ENCODE results near the gene STK17A.
"Not testable (repeated sequence)": the region's sequence is repeated elsewhere in the genome, so short reads cannot be mapped to it uniquely, and the experiment has no call there.

STK17A gene

DNA sequence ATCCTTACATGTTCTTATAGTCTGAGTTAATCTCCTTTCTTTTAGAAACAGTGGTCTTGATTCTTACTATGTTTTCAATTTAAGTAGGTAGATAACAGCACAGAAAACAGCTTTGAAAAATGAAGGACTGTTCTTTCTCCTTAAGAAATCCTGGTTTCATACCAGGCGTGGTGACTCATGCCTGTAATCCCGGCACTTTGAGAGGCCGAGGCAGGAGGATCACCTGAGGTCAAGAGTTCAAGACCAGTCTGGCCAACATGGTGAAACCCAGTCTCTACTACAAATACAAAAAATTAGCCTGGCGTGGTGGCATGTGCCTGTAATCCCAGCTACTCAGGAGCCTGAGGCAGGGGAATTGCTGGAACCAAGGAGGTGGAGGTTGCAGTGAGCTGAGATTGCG is 13.5 kb downstream of the STK17A start:
- not testable (repeated sequence) for DNase-seq (ENCODE audit: low spot score)

DNA sequence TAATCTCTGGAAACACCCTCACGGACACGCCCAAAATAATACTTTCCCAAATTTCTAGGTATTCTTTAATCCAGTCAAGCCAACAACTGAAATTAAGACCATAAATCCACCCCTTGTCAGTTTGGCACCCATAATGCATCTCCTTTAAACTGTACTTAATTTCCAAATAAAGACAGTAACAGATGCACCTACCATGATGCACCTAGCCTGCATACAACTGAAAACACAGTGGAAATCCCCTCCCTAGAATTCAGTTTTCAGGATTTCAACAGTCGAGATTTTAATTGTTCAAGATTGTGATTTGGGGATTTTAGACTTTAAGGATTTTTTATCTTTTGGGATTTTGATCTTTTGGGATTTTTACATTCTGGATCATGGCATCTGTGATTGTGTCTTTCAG is 17.1 kb downstream of the STK17A start:
- DNase-seq (ENCODE audit: low spot score) = no peak

DNA sequence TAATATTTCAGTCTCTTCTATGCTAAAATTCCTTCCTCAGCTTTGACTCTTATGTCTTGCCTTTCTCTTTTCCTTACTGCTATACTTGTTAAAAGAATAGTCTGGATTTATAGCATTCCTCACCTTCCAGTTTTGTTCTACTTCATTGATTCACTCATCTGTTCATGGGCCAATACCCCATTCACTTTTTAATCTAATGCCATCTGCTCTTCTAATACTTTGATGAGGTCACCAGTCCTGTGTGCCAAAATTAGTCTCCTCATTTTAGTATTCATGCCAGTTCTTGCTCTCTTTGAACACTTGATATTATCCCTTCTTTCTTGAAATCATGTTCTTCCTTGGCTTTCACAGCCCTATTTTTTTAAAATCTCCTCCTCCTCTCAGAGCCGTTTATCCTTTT is 19.3 kb downstream of the STK17A start:
- DNase-seq (ENCODE audit: low spot score) = no peak

DNA sequence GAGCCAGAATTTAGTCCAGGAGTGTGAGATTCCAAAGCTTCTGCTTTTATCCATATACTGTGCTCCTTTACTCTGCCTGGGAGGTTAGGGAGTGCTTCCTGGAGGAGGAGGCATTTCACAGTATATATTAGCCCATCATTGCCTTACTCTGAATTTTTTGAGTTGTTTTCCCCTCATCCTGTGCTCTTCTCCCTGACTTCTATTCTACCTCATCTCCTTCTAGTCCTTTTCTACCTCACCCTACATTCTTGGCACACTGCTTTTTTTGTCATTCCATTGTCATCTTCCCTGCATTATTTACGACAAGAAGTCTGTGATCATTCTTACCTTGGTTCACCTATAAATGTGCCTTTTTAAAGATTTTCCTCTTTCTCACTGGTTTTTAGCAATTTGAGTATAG is 21.3 kb downstream of the STK17A start:
- DNase-seq (ENCODE audit: low spot score) = no peak

DNA sequence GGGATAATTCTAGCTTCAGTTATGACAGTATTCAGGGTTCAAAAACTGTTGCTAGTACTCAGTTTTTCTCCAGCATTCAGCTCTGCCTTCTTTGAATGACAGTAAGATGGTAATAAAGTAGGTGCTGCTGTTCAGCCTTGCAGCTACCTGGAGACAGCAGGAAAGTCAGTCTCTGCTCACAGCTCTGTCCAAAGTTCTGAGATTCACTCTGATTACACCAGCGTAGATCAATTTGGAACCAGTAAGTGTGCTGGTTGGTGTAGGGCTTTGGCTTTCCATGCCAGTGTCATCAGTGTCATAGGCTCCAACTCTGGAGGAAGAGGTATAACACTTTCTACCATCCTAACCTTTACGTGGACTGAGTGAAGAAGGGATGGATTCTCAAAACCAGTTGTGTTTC is 26.2 kb downstream of the STK17A start:
- DNase-seq (ENCODE audit: low spot score) = no peak

DNA sequence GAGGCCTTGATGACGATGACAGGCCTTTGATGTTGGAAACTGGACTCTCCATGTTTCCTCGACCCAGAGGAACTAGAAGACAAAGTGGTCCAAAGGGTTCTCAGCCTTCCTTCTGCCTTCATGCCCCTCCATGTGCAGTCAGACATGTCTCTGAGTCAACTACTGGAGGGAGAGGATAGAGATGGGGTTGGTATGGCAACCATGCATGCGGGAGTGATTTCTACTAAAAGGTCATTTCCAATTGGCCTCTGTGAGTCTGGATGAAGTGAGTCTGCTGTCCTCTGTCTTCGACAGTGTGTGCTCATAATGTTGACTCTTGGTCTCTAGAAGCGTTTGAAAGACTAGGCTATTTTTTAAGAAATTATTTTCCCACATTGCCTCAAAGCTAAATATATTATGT is 29.2 kb downstream of the STK17A start:
- DNase-seq (ENCODE audit: low spot score) = no peak

DNA sequence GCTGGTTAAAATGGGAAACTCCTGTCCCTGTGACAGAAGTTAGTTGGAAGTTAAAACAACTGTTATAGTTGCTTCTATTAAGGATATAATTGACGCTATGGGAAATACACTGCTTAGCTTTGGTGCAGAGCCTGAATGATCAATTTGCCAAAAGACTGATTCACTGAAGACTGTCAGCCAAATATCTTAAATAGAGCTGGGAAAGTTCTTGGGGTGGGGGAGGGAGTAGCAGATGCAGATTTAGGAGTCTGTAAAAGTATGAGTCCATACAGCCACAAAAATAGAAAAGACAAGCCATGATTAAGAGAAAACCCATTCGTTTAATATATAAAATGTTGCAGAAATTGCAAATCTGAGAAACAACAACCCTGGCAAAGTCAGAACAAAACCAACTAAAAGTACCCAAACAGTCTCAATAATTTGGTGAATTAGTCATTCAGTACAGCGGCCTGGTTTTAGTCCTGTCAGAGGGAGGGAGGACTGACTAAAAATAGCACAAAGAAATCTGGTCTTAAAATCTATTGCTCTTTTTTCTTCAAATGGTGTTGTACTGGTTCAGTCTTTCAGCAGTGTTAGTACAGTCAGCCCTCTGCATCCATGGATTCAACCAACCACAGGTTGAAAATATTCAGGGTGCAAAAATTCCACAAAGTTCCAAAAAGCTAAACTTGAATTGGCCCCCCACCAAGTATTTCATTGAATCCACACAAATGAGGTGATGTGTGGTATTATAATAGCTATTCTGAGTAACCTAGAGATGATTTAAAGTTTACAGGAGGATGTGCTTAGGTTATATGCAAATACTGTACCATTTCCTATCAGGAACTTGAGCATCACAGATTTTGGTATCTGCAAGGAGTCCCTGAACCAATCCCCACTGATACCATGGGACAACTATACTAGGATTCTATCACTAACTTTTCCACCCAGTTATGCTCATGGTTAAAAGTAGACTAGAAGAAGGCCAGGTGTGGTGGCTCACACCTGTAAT is 30.0 kb downstream of the STK17A start:
- peak; percentile 77 for DNase-seq (ENCODE audit: low spot score)

DNA sequence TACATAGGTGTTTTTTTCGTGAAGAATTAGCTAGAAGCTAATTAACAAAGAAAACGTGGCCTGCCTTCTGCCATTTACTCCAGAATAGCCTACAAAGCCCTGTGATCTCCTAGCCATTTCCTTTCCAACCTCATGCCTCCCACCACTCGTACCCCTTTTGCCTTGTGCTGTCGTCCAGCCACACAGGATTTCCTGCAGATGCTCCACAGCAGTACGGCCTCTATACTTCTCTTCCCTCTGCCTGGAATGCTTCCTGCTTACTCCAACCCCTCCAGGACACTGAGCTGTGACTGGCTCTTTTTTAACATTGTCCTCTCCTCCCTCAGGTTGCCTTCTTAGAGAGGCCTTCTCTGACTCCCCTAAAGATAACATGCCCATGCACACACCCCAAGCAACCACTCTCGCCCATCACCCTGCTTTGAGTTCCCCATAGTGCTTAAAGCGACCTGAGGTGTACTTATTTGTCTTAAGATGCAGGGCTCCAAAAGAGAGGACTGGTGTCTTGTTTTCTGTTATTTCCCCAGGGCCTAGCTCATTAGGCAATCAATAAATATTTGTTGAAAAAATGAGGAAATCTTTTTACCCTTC is 32.7 kb downstream of the STK17A start:
- DNase-seq (ENCODE audit: low spot score) = no peak

DNA sequence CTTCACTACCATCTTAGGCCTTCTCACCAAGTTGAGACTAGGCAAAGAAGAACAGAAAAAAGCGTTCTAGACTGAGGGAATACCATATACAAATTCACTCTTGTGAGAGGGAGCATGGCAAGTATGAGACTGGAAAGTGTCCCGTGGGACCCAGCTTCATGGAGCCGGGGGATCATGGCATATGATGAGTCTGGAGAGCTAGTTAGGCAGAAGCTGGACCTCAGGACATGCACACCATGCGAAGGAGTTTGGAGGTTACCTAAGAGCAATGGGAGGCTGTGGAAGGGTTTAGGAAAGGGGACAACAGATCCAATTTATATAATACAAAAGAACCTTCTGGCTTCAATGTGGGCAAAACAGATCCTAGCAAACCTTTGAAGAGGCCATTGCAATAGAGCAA is 34.1 kb downstream of the STK17A start:
- no peak for DNase-seq (ENCODE audit: low spot score)

DNA sequence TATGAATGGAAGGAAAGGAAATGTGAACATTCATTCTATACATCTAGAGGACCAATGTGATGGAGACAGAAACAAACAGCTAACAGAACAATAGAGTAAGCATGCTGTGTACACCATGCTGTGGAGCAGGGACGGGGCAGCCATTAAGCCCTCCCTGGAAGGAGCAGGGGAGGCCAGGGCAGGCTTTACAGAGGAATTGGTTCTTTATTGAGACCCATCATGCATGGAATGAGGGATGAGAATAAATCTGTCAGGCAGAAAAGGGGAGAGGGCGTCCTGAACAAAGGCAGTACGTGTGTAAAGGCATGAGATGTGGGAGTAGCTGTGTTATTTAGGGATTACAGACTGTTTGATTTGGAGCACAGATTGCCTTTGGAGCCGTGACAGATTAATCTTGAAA is 35.2 kb downstream of the STK17A start:
- no peak for DNase-seq (ENCODE audit: low spot score)

DNA sequence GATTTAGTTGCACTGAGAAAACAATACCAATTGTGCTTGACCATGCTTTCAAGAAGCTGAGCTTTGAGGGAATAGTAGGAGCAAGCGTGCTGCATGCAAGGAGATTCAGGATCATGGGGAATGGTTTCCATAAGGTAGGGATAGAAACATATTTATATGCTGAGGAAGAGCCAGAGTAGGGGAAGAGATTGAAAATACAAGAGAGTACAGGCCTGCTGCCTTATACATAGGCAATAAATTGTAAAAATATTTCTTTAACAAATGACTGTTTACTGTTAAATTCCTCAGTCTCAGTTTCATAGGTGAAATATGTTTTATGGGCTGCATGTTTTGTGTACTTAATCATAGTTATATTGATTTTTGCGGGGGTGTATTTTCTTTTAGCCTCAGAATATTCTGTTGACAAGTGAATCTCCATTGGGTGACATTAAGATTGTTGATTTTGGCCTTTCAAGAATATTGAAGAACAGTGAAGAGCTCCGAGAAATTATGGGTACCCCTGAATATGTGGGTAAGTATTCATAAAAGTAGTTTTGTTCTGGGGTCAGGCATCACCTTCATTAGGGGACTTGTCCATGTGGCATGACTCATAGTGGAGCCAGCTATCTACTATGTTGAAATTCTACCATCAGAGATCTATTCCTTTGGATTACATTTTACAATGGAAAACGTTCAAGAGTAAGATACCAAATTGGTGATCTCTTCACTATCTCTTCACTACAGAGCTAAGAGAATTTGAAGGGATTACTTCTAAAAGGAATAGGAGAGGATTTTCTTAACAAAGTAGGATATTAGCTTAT is 36.5 kb downstream of the STK17A start:
- no peak for DNase-seq (ENCODE audit: low spot score)

DNA sequence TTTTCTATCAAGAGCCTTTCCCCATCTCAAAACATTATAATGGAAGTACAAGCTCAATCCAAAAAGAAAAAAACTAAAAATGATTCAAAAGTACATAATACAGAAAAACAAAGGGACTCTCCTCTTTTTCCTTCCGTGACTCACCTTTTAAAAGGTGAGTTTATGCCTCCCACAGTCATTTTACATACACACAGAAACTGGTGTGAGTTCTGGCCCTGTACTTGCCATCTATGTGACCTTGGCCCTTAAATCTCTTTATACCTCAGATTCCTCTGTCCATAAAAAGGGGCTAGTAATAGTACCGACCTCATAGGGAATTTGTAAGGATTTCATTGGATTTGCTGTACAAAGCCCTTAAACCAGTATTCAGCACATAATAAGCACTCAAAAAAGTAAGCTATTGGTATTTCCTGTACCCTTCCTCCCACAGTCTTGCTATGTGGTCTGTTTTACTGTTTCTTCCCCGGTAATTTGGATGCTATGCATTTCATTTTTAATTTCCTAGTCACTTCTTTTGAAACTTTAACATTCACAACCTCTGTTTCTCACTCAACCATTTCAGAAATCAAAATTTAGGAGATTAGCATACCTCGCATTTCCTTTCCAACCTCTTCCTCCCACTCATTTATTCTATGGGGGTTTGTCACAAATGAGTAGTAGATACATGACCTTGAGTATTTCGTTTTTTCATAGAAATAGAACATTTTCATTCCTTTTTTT is 39.0 kb downstream of the STK17A start:
- no peak for DNase-seq (ENCODE audit: low spot score)

DNA sequence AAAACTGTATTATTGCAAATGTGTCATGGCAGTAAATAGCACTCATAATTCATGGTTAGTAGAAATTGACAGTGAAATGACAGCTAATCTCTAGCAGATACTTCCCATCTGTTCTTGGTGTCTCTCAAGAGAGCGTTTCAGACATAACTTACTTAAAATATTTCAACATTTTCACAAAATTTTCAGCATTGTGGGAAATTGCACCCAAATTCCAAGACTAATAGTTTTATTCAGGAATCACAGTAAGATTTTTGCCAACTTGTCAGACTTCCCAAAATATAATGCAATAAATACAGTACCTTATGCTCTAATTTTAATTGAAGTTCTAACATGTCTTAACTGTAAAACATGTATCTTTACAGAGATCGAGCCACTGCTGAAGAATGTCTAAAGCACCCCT is 41.2 kb downstream of the STK17A start:
- no peak for DNase-seq (ENCODE audit: low spot score)

DNA sequence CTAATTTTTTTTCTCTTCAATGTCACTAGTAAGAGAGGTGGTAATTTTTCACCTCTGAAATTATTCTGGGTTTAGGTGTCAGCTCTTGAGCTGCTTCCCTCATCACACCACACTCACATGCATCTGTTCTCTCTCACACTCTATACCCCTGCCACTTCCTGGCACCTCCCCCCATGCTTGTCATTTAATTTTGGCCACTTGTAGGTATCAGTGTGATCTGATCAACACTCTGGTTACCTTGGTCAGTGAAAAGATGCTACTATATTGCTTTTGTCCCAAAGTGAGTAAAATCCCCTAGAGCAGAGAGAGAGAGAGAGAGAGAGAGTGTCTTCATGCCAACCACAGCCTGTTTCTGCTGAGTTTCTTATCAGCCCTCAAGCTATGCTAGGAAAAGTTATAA is 42.5 kb downstream of the STK17A start:
- no peak for DNase-seq (ENCODE audit: low spot score)

DNA sequence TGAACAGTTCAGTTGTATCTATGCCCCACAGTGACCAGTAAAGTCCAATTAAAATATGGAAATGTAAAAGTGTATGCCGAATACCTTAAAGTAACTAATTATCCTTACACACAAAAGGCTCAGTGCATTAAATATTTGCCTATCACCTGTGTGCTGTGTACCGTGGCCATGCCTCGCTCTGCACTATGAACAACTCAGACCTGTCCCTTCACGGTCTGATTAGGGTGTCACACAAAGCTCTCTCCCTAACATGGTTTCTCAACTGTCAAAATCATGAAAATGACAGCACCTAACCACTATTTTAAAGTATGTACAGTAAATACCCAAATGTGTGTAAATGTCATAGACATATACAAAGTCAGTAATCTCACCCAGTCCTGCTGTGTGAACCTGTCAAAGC is 43.1 kb downstream of the STK17A start:
- no peak for DNase-seq (ENCODE audit: low spot score)

DNA sequence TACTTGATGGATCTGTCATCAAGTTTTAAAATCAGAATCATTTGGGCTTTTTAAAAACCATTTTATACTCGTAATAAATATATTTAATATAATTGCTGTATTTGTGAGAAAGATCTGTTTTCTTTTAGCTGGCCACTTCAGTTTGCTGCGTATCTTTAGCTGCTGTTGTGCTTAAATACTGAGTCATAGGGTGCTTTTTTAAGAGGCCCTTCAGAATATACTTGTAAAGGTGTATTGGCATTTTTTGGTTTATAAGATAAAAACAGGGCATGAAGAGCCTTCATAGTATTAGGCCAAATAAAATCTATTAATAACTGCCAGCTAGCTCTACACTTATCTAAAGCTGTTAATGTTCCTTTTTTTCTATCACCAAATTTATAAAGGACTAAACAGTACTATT is 43.8 kb downstream of the STK17A start:
- no peak for DNase-seq (ENCODE audit: low spot score)

DNA sequence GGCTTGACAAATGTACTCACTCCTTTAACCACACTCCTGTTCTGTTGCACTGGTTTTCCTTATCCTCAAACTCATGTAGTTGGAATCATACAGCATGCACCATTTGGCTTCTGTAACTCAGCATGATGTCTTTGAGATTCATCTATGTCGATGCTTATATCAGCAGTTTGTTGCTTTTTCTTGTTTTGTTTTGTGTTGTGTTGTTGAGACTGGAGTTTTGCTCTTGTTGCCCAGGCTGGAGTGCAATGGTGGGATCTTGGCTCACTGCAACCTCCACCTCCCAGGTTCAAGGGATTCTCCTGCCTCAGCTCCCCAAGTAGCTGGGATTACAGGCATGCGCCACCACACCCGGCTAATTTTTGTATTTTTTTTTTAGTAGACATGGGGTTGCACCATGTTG is 44.9 kb downstream of the STK17A start:
- DNase-seq (ENCODE audit: low spot score) = not testable (repeated sequence)

DNA sequence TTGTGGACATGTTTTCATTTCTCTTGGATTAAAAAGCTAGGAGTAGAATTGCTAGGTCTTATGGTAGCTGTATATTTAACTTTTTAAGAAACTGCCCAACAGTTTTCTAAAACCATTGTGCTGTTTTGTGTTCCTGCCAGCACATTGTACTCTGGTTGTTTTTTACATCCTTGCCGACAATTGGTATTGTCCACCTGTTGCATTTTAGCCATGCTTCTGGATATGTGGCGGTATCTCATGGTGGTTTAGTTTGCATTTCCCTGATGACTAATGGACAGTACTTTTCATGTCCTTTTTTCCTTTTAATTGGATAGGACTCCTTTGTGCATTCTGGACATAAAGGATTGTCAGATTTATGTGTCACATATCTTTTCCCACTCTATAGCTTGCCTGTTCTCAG is 45.5 kb downstream of the STK17A start:
- DNase-seq (ENCODE audit: low spot score) = no peak

DNA sequence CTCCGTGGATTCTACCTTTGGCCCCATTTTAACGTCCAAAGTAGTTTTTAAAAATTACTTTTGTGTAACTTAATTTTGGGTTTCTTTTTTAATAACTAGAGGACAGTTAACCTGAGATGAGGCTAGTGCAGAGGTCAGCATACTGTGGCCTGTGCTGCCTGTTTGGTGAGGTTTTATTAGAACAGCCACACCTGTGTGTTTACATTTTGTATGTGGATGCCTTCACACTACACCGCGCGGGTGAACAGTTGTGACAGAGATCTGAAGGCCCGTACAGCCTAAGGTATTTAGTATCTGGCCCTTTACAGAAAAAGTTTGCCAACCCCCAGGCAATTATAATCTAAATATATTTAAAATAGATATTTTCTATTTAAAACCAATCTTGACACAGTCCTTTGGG is 46.9 kb downstream of the STK17A start:
- DNase-seq (ENCODE audit: low spot score) = no peak

DNA sequence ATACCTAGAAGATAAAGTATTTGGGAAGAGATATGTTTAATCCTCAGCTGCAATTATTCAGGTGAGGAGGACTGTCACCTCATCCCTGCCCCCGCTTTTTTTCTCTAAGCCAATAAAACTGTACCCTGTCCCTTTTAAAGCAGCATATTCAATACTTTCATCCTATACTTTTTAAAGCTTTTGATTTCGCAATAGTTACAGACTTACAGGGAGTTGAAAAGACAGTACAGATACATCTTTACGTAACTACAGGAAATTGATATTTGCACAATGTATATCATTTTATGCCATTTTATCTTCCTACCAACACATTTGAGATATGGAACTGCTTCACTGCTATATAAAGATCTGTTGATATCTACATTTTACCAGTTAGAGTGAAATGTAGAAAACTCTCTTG is 47.6 kb downstream of the STK17A start:
- DNase-seq (ENCODE audit: low spot score) = no peak

DNA sequence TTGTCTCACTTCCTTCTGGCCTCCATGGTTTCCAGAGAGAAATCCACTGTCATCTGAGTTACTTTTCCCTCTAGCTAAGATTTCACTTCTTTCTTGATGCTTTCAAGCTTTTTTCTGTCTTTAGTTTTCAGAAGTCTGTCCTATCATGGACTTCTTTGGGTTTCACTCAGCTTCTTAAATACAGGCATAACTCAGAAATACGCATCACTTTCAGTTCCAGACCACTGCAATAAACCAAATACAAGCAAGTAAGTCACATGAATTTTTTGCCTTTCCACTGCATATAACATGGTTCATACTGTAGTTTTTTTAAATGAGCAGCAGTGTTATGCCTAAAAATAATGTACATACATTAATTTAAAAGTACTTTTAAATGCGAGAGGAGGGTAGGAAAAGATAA is 48.7 kb downstream of the STK17A start:
- no peak for DNase-seq (ENCODE audit: low spot score)

DNA sequence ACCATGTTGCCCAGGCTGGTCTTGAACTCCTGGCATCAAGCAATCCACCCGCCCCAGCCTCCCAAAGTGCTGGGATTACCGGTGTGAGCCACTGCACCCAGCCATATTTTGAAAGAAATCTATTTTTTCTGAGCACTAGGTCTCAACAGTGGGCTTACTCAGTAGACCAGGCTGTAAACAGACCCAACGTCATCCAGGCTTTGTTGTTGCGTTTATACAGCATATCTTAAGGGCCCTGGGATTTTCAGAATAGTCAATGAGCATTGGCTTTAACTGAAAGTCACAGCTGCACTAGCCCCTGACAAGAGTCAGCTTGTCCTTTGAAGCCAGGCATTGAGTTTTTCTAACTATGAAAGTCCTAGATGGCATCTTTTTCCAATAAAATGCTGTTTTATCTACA is 49.8 kb downstream of the STK17A start:
- DNase-seq (ENCODE audit: low spot score) = no peak

Data from AG08395 (cell line).